ENCODE measurements around the gene KCNA10. TPM values are rescaled to one million over a fixed set of nuclear protein-coding genes. Genes with fewer than 3 reads are reported as not detected.

Gene KCNA10
- total and polyA plus RNA-seq, 2 of the 13 experiments (the other 11 are each of a cell fraction or from before 2014, with no cell fraction given): not detected

DNA sequence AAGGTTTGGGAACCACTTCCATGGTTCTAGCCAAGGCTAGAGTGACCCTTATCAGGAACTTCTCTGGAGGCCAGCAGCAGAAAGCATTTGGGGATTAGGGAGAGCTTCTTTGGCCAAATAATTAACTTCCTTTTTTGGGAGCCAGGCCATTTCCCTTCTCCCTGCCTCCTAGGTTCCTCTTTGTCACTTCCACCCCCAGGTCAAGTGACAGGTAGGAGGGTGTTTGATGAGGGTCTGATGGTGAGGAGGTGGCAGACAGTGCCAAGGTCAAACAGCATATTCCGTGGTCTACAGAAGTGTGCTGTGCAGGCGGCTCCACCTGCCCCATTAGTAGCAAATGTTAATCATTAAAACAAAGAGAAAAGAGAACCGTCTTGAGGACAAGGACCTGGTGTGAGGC, 1.9 kb upstream of the KCNA10 start:
- in situ Hi-C loops (cut with HindIII; ENCODE audit: extremely low pct_ligation_motif_present, low pct_unique_long_range_greater_than_20kb): no loop called here
- ATAC-seq: no peak
- FAIRE-seq: no peak

GRCh38 chr1:110515891-110516290, 3.1 kb downstream of the KCNA10 start:
- CTCF ChIA-PET (ENCODE audit: low intra/inter-chr PET ratio, low total read pairs): no interaction called here
- intact Hi-C loops (cut with micrococcal nuclease; ENCODE audit: unreplicated experiment): no loop called here
- H3K4me1 ChIP-seq (ENCODE audit: insufficient read depth, low read length): no peaks in the 10 kb centered on the region
- no peaks in the 10 kb centered on the region for H4K20me1 ChIP-seq (ENCODE audit: insufficient read depth, low read length)
- in situ Hi-C loops (cut with HindIII; ENCODE audit: extremely low pct_ligation_motif_present, low pct_unique_long_range_greater_than_20kb): no loop called here
- peaks cover 0 to 17% of the 10 kb centered on the region in 2 experiments; a peak in 2 of 5 replicates for H3K27me3 ChIP-seq (ENCODE audit: control insufficient read depth in 1 of 2, insufficient read depth in 2 of 2, low read length in 2 of 2)
- no peaks in the 10 kb centered on the region for H3K79me2 ChIP-seq (ENCODE audit: insufficient read depth, low read length)
- no peak overlapping the region for H3K27ac ChIP-seq (ENCODE audit: extremely low read length, insufficient read depth, low read length)
- no TSS peak for BruUV-seq (replicated peaks)
- no peak for ATAC-seq
- no peaks in the 10 kb centered on the region for H3K36me3 ChIP-seq (replicated peaks in 1 of 2; ENCODE audit: control insufficient read depth in 1 of 2, insufficient read depth in 2 of 2, low read length in 2 of 2)
- no peak for FAIRE-seq
- POLR2A ChIA-PET: no interaction called here
- no peak overlapping the region for H2AFZ ChIP-seq (ENCODE audit: low read length)
- H3K4me3 ChIP-seq (replicated peaks in 1 of 3; ENCODE audit: insufficient read depth in 1 of 3, low read depth in 2 of 3, low read length in 3 of 3): no peak overlapping the region
- no peak overlapping the region for H3K4me2 ChIP-seq (ENCODE audit: low read depth, low read length)
- WGBS (ENCODE audit: low lambda C conversion rate): 35% methylated on average over 4 of the region's 5 CpGs
- H3K9ac ChIP-seq (ENCODE audit: insufficient read depth, low read depth, low read length): no peak overlapping the region
- TF ChIP-seq ZNF160 (CRISPR knock-in tag; IDR thresholded peaks at IDR 0.05): no peak
- TF ChIP-seq ZNF451 (CRISPR knock-in tag; IDR thresholded peaks at IDR 0.05): no peak
- TF ChIP-seq ZNF343 (CRISPR knock-in tag; IDR thresholded peaks at IDR 0.05): no peak
- TF ChIP-seq ZSCAN25 (CRISPR knock-in tag; IDR thresholded peaks at IDR 0.05): no peak
- TF ChIP-seq CREB1 (IDR thresholded peaks at IDR 0.05): no peak
- no peak for TF ChIP-seq CREB1 (CRISPR knock-in tag; IDR thresholded peaks at IDR 0.05)
- TF ChIP-seq ZNF256 (CRISPR knock-in tag; conservative IDR thresholded peaks at IDR 0.05): no peak
- TF ChIP-seq, protein P1, sequence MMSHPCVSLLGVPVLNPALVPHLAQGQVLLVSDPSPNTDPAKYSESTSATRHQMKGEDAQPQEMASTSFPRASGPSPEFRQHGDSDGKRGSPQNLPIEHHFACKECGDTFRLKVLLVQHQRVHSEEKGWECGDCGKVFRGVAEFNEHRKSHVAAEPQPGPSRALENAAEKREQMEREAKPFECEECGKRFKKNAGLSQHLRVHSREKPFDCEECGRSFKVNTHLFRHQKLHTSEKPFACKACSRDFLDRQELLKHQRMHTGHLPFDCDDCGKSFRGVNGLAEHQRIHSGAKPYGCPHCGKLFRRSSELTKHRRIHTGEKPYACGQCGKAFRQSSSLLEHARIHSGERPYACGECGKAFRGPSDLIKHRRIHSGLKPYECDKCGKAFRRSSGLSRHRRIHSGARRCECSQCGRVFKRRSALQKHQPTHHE (CRISPR knock-in tag; IDR thresholded peaks at IDR 0.05; ENCODE audit: borderline replicate concordance): no peak
- no peak for TF ChIP-seq TGIF2 (CRISPR knock-in tag; IDR thresholded peaks at IDR 0.05)
- no peak for TF ChIP-seq ZNF207 (IDR thresholded peaks at IDR 0.05; ENCODE audit: borderline replicate concordance)
- TF ChIP-seq ZNF746 (CRISPR knock-in tag; IDR thresholded peaks at IDR 0.05): no peak
- no peak for DNase-seq (ENCODE audit: low spot score)
- no peaks in the 10 kb centered on the region for H3K9me3 ChIP-seq (ENCODE audit: low read length)

More for the DNA sequence above, 1.9 kb upstream of the KCNA10 start:
- no peaks in the 10 kb centered on the region for H3K9me3 ChIP-seq (ENCODE audit: low read length)
- no peaks in the 10 kb centered on the region for H4K20me1 ChIP-seq (ENCODE audit: insufficient read depth, low read length)
- no peak overlapping the region for H3K27ac ChIP-seq (ENCODE audit: extremely low read length, insufficient read depth, low read length)
- WGBS (ENCODE audit: low lambda C conversion rate): 0% methylated on average over 3 of the region's 3 CpGs
- H3K79me2 ChIP-seq (ENCODE audit: insufficient read depth, low read length): no peaks in the 10 kb centered on the region
- no TSS peak for BruUV-seq (replicated peaks)
- H2AFZ ChIP-seq (ENCODE audit: low read length): no peak overlapping the region
- H3K27me3 ChIP-seq (ENCODE audit: control insufficient read depth in 1 of 2, insufficient read depth in 2 of 2, low read length in 2 of 2): peaks cover 0 to 17% of the 10 kb centered on the region in 2 experiments; a peak in 2 of 5 replicates
- H3K4me3 ChIP-seq (replicated peaks in 1 of 3; ENCODE audit: insufficient read depth in 1 of 3, low read depth in 2 of 3, low read length in 3 of 3): no peak overlapping the region
- intact Hi-C loops (cut with micrococcal nuclease; ENCODE audit: unreplicated experiment): loop anchor here (10.0 kb wide), 1 partner anchor 94 kb away; no protein-coding TSS in a partner anchor
- H3K4me2 ChIP-seq (ENCODE audit: low read depth, low read length): no peak overlapping the region
- TF ChIP-seq ZNF563 (CRISPR knock-in tag; IDR thresholded peaks at IDR 0.05) (no peak), NRL (CRISPR knock-in tag; IDR thresholded peaks at IDR 0.05; ENCODE audit: borderline replicate concordance) (no peak), SMAD1 (CRISPR knock-in tag; IDR thresholded peaks at IDR 0.05; ENCODE audit: borderline replicate concordance, low read depth) (no peak), ELF1 (CRISPR knock-in tag; IDR thresholded peaks at IDR 0.05) (no peak), ZNF720 (CRISPR knock-in tag; IDR thresholded peaks at IDR 0.05) (no peak), CBX2 (IDR thresholded peaks at IDR 0.05; ENCODE audit: low read depth, low read length) (no peak), CBX2 (CRISPR knock-in tag; IDR thresholded peaks at IDR 0.05; ENCODE audit: low read depth) (no peak), HNRNPL (IDR thresholded peaks at IDR 0.05; ENCODE audit: low read depth, low read length) (no peak)
- no peaks in the 10 kb centered on the region for H3K36me3 ChIP-seq (replicated peaks in 1 of 2; ENCODE audit: control insufficient read depth in 1 of 2, insufficient read depth in 2 of 2, low read length in 2 of 2)
- H3K4me1 ChIP-seq (ENCODE audit: insufficient read depth, low read length): no peaks in the 10 kb centered on the region
- no peak overlapping the region for H3K9ac ChIP-seq (ENCODE audit: insufficient read depth, low read depth, low read length)
- POLR2A ChIA-PET: no interaction called here
- no peak for DNase-seq (ENCODE audit: low spot score)
- CTCF ChIA-PET (ENCODE audit: low intra/inter-chr PET ratio, low total read pairs): no interaction called here

Data from HepG2 (cell line).